ENCODE measurements around the gene AGER.

DNA sequence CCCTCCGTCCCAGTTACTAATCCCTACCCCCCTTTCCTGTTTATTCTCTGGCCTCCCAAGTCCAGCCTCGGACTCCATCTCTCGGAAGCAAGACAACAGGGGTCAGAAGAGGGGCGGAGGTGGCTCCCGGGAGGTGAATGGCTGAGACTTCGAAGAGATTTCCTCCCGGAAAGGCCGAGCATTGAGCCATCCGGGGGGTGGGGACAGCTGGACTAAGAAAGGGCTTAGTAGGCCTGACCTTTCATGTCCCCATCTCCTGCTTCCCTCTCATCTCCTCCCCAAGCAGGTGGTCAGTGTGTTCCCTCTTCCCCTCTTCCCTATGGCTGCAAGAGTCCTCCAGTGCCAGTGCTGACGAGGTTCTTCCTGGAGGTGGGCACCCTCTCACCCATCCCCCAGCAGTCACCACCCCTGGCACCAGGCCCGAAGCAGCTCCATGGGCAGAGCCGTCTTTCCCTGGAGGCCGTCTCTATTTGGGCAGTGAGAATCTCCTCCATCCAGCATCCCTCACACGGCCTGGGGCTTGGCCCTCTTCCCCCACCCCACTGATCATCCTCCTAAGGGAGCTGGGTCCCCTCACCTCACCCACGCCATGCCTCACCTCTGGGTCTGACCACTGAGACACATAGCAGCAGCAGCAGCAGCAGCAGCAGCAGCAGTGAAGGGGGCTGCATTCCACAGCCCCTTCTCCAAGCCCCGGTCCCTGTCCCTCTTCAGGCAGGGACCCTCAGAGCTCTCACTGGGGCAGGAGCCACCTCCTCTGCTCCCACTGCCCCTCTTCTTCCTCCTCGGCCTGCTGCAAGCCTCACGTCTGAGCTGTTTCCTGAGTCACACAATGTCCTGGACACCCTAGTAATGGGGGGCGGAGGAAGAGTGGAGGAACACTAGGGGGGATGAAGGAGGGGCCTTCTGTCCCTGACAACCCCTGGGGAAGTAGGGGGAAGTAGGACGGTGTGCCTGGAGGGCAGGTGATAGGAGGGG, 39.5 kb upstream of the AGER start, which contains the start of gene NOTCH4:
- TF ChIP-seq SUZ12 (IDR thresholded peaks at IDR 0.05) (no peak), FOXK2 (IDR thresholded peaks at IDR 0.05) (no peak)
